ENCODE measurements around the gene ATXN7L2. TPM values are rescaled to one million over a fixed set of nuclear protein-coding genes. Genes with fewer than 3 reads are reported as not detected.
A peak's percentile ranks its signal among the peaks of the same experiment; 100 is the strongest.

Gene ATXN7L2
- total RNA-seq, 2 experiments from 2014 or later: 14.6 to 15.6 TPM

DNA sequence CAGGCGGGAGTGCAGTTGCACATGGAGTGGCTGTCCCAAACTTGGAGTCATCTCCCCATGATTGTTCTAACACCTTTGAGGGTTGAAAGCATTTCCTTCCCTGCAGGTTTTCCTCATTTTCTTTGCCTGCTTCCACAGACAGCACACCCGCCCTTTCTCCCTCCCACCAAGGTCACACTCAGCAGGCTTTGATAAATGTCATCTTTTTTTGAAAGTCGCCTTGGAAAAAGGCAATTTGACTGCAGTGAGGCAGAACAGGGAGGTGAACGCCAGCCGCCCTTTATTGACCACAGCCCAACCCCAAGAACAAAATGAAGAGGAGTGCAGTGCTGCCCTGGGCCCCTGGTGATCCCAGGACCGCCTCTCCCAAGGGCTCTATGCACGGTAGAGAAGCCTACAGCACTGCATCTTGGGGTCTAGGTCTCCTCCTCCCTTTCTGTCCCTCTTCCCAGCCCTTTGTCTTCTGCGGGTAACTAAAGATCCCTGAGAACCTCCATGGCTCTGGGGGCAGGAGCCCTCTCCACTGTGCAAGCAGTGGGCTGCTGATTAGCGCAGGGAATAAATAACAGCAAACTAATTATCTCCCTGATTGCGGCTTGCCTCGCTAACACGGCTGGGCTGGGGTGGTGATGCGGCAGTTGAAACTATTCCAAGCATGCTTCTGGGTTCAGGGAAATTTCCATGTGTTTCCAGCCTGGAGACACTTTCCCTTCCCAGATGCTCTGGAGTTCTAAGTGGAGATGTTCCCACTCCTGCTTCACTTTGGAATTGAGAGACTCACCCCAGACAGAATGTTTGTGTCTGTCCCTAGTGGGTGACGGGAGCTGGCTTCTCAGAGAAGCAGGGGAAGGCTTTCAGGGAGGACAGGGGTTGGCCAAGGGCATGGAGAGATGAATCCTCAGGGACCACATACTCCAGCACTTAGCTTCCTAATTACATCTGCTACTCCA, 37.6 kb downstream of the ATXN7L2 start:
- Mint-ChIP-seq H3K4me1 (no peaks in the 10 kb centered on the region), H3K36me3 (no peaks in the 10 kb centered on the region), H3K27me3 (no peaks in the 10 kb centered on the region), H3K9me3 (no peaks in the 10 kb centered on the region), H3K4me3 (no peak overlapping the region), H3K27ac (no peak overlapping the region)
- DNase-seq: no peak

- no peaks in the 10 kb centered on the region for H3K4me1 Mint-ChIP-seq
- H3K36me3 Mint-ChIP-seq: no peaks in the 10 kb centered on the region
- no peaks in the 10 kb centered on the region for H3K27me3 Mint-ChIP-seq
- H3K4me3 Mint-ChIP-seq: no peak overlapping the region
- H3K9me3 Mint-ChIP-seq: no peaks in the 10 kb centered on the region
- DNase-seq: no peak
- H3K27ac Mint-ChIP-seq: no peak overlapping the region
These were observed 38.3 kb downstream of the ATXN7L2 start for GRCh38 chr1:109522026-109522425.

GRCh38 chr1:109523706-109524105, 40.0 kb downstream of the ATXN7L2 start:
- Mint-ChIP-seq H3K27me3 (no peaks in the 10 kb centered on the region), H3K36me3 (no peaks in the 10 kb centered on the region), H3K4me3 (no peak overlapping the region), H3K27ac (no peak overlapping the region), H3K4me1 (no peaks in the 10 kb centered on the region), H3K9me3 (no peaks in the 10 kb centered on the region)
- DNase-seq: no peak

- Mint-ChIP-seq H3K4me3 (no peak overlapping the region), H3K36me3 (no peaks in the 10 kb centered on the region), H3K9me3 (no peaks in the 10 kb centered on the region), H3K27ac (no peak overlapping the region), H3K4me1 (peaks cover 17% of the 10 kb centered on the region), H3K27me3 (no peaks in the 10 kb centered on the region)
- DNase-seq: no peak
These were observed 43.5 kb downstream of the ATXN7L2 start for GRCh38 chr1:109527098-109527811.

GRCh38 chr1:109527846-109528695, 44.4 kb downstream of the ATXN7L2 start:
- H3K9me3 Mint-ChIP-seq: no peaks in the 10 kb centered on the region
- peaks cover 20% of the 10 kb centered on the region for H3K4me1 Mint-ChIP-seq
- H3K4me3 Mint-ChIP-seq: no peak overlapping the region
- H3K27ac Mint-ChIP-seq: no peak overlapping the region
- DNase-seq: no peak
- no peaks in the 10 kb centered on the region for H3K36me3 Mint-ChIP-seq
- no peaks in the 10 kb centered on the region for H3K27me3 Mint-ChIP-seq

GRCh38 chr1:109528712-109529111, 45.0 kb downstream of the ATXN7L2 start:
- no peak overlapping the region for H3K4me3 Mint-ChIP-seq
- no peak overlapping the region for H3K27ac Mint-ChIP-seq
- no peak for DNase-seq
- peaks cover 20% of the 10 kb centered on the region for H3K4me1 Mint-ChIP-seq
- no peaks in the 10 kb centered on the region for H3K9me3 Mint-ChIP-seq
- H3K36me3 Mint-ChIP-seq: no peaks in the 10 kb centered on the region
- no peaks in the 10 kb centered on the region for H3K27me3 Mint-ChIP-seq

GRCh38 chr1:109529881-109530456, 46.3 kb downstream of the ATXN7L2 start:
- H3K9me3 Mint-ChIP-seq: no peaks in the 10 kb centered on the region
- peaks cover 20% of the 10 kb centered on the region for H3K4me1 Mint-ChIP-seq
- H3K36me3 Mint-ChIP-seq: no peaks in the 10 kb centered on the region
- H3K27ac Mint-ChIP-seq: no peak overlapping the region
- no peak for DNase-seq
- no peaks in the 10 kb centered on the region for H3K27me3 Mint-ChIP-seq
- no peak overlapping the region for H3K4me3 Mint-ChIP-seq

- H3K4me3 Mint-ChIP-seq: no peak overlapping the region
- peaks cover 20% of the 10 kb centered on the region for H3K4me1 Mint-ChIP-seq
- H3K27ac Mint-ChIP-seq: no peak overlapping the region
- no peak for DNase-seq
- H3K36me3 Mint-ChIP-seq: no peaks in the 10 kb centered on the region
- no peaks in the 10 kb centered on the region for H3K9me3 Mint-ChIP-seq
- no peaks in the 10 kb centered on the region for H3K27me3 Mint-ChIP-seq
These were observed 46.9 kb downstream of the ATXN7L2 start for GRCh38 chr1:109530457-109531087.

DNA sequence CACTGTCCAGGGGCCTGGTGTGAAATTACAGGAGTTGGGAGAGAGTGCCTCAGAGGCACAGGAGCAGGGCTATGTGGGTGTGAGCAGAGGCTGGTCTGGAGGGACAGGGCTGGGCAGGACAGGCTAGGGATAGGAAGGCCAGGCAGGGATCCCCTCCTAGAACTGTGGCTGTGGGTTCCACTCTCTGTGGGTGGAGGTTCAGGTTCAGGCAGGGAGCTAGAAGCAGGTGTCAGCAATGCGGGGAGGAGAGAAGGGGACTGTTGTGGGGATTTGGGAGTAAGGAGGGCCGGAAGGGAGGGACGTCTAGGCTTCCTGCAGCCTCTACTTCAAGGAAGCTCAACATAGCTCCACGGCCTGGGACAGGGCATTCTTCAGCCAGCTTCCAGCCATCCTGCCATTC, 47.7 kb downstream of the ATXN7L2 start:
- H3K4me3 Mint-ChIP-seq: no peak overlapping the region
- DNase-seq: no peak
- H3K27me3 Mint-ChIP-seq: no peaks in the 10 kb centered on the region
- H3K36me3 Mint-ChIP-seq: no peaks in the 10 kb centered on the region
- peak overlapping the region; percentile 15 for H3K27ac Mint-ChIP-seq
- H3K4me1 Mint-ChIP-seq: peaks cover 20% of the 10 kb centered on the region
- H3K9me3 Mint-ChIP-seq: no peaks in the 10 kb centered on the region

- DNase-seq: no peak
- H3K4me3 Mint-ChIP-seq: no peak overlapping the region
These were observed 48.2 kb downstream of the ATXN7L2 start for GRCh38 chr1:109531826-109532364.

DNA sequence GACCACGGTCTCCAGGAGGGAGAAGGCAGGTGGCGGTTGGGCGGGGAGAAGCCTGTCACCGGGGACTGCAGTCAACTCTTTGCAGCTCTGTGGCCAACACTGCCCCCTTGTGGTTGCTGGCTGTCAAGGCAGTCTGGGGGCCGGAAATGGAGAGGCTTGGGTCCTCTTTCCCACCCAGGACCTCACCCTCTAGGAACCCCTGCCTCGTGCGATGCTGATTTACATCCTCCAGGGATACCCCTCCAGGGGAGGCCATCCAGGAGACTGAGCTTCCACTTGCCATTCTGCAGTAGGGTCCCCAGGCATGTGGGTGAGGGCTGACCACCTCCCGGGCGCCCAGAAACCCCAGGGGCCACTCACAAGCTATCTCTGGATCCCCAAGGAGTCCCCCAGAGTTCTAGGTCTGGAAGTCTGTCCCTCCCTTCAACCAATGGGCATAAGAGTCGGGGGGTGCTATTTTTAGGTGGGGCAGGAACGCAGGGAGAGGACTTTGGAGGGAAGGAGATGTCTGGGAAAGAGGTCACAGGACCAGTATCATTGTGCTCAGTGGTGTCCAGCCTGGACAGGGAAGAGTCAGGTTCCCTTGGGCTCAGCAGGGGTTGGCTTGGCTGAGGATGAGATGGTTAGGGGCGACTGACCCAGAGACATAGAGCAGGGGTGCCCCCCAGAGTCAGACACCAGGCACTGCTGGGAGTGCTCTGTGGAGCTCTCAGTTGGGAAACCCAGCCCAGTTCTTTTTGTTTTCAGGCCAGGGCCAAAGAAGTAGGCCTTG, 48.8 kb downstream of the ATXN7L2 start:
- DNase-seq: peak; percentile 89
- no peaks in the 10 kb centered on the region for H3K9me3 Mint-ChIP-seq
- H3K27ac Mint-ChIP-seq: peak overlapping the region; percentile 86
- peak overlapping the region; percentile 57 for H3K4me3 Mint-ChIP-seq
- H3K36me3 Mint-ChIP-seq: no peaks in the 10 kb centered on the region
- no peaks in the 10 kb centered on the region for H3K27me3 Mint-ChIP-seq
- H3K4me1 Mint-ChIP-seq: peaks cover 20% of the 10 kb centered on the region

More at GRCh38 chr1:109531826-109532364, 48.2 kb downstream of the ATXN7L2 start:
- no peaks in the 10 kb centered on the region for H3K36me3 Mint-ChIP-seq
- no peak overlapping the region for H3K27ac Mint-ChIP-seq
- H3K27me3 Mint-ChIP-seq: no peaks in the 10 kb centered on the region
- peaks cover 20% of the 10 kb centered on the region for H3K4me1 Mint-ChIP-seq
- H3K9me3 Mint-ChIP-seq: no peaks in the 10 kb centered on the region

DNA sequence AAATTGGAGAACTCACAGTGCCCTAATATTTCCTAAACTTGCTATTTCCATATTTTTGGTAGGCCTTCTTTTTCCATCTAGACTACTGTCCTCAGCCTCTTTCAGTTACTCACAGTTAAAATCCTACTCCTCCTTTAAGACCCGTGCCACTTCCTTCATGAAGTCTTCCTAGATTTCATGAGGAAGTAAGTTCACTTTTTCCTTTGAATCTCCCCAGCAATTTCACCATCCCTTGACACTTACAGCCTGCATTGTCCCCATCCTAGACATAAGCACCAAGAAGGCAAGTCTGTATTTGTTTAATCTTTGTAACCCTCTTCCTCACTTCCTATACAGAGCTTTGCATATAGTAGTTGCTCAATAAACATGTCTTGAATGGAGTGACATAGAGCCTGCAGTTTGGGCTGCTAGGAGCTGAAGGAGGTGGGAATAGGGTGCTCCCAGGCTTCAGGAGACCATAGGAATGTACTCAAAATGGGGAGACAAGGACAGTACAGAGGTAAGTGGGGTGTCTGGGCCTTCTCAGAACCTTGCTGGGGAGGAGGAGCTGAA, 50.7 kb downstream of the ATXN7L2 start:
- Mint-ChIP-seq H3K4me1 (peaks cover 20% of the 10 kb centered on the region), H3K36me3 (no peaks in the 10 kb centered on the region), H3K9me3 (no peaks in the 10 kb centered on the region), H3K27me3 (no peaks in the 10 kb centered on the region), H3K4me3 (no peak overlapping the region), H3K27ac (no peak overlapping the region)
- DNase-seq: no peak

- Mint-ChIP-seq H3K4me1 (peaks cover 16% of the 10 kb centered on the region), H3K9me3 (no peaks in the 10 kb centered on the region), H3K36me3 (no peaks in the 10 kb centered on the region), H3K27ac (no peak overlapping the region), H3K27me3 (no peaks in the 10 kb centered on the region), H3K4me3 (no peak overlapping the region)
- DNase-seq: no peak
These were observed 51.8 kb downstream of the ATXN7L2 start for GRCh38 chr1:109535481-109535880.
